AG04450 (cell line): ENCODE data around the gene NOP56. TPM values are rescaled to one million over a fixed set of nuclear protein-coding genes. Genes with fewer than 3 reads are reported as not detected.
"Not testable (repeated sequence)": the region's sequence is repeated elsewhere in the genome, so short reads cannot be mapped to it uniquely, and the experiment has no call there.

Source experiments
- CTCF ChIA-PET: fragments of 300-600, 350-600 bp; formaldehyde crosslinking; extraction: SDS; loops from one replicate; lab custom pipeline; 2022; ENCODE audit warnings: antibody characterized with exemption, inconsistent platforms; lab: Charles Lee
- POLR2A ChIA-PET: fragments of 350-600 bp; formaldehyde crosslinking; extraction: SDS; loops from one replicate; lab custom pipeline; 2021; ENCODE audit warnings: antibody characterized with exemption, inconsistent platforms; lab: Yijun Ruan, JAX
- DNase-seq: peaks from one replicate; pipeline ENCODE4 v3.0.0-alpha.2; 2011; ENCODE audit warnings: low read depth, low spot score
- H3K27ac ChIP-seq: one replicate; pipeline ENCODE4 v1.5.1; 2012; ENCODE audit warnings: low read depth, low read length, control low read depth
- H3K27me3 ChIP-seq: one replicate; pipeline ENCODE4 v1.6.0; 2012; ENCODE audit warnings: low read length; ENCODE audit not compliant: control insufficient read depth, insufficient read depth
- H3K4me3 ChIP-seq: 2 replicates; pipeline ENCODE4 v1.5.1; 2011; ENCODE audit warnings: mild to moderate bottlenecking, low read depth, low read length, control low read depth
- H3K9me3 ChIP-seq: 2 replicates; pipeline ENCODE4 v1.5.1; 2012; ENCODE audit warnings: low read length; ENCODE audit not compliant: control insufficient read depth, insufficient read depth
- CTCF ChIP-seq: IDR thresholded peaks from 2 replicates; pipeline ENCODE4 v1.5.1; 2011; ENCODE audit warnings: low read depth, low read length, control low read depth, inconsistent platforms
- polyA plus RNA-seq: library from polyadenylated mRNA; depleted of rRNA; stranded (reverse); fragments of >200 nt; gene quantifications from 2 replicates; pipeline ENCODE4 v1.2.3, GENCODE V29; 2011

The NOP56 gene
- polyA plus RNA-seq, 1 experiment, result 142 TPM

DNA sequence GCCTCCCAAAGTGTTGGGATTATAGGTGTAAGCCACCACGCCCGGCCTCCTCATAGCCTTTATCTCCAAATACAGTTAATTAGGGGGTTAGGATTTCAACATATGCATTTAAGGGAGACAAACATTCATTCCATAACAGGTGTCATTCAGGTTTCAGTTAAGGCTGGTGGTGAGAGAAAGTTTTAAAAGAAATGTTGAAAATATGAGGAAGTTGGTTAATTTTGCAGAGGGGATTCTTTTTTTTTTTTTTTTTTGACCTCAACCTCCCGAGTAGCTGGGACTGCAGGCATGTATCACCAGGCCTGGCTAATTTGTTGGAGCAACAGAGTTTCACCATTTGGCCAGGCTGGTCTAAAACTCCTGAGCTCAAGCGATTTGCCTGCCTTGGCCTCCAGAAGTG is 27.6 kb downstream of the NOP56 start:
- H3K4me3 ChIP-seq, result no peak overlapping the region
- ChIA-PET POLR2A (no interaction called here), CTCF (no interaction called here)
- peaks cover 16% of the 10 kb centered on the region for H3K27me3 ChIP-seq
- H3K9me3 ChIP-seq, result no peaks in the 10 kb centered on the region
- no peak overlapping the region for H3K27ac ChIP-seq
- no peak for DNase-seq
- no peak for TF ChIP-seq CTCF

DNA sequence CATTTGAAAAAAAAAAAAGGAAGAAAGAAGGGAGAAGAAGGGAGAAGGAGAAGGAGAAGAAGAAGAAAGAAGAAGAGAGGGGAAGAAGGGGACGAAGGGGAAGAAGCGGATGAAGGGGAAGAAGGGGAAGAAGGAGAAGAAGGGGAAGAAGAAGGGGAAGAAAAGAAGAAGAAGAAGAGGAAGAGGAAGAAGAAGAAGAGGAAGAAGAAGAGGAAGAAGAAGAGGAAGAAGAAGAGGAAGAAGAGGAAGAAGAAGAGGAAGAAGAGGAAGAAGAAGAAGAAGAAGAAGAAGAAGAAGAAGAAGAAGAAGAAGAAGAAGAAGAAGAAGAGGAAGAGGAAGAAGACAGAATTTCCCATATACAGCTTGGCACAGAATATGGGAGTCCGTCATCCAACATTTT is 29.6 kb downstream of the NOP56 start:
- H3K27ac ChIP-seq, POLR2A ChIA-PET, H3K4me3 ChIP-seq, DNase-seq, H3K9me3 ChIP-seq, CTCF ChIA-PET: not testable (repeated sequence)
- peaks cover 18% of the 10 kb centered on the region for H3K27me3 ChIP-seq

GRCh38 chr20:2684817-2685216 is 32.4 kb downstream of the NOP56 start:
- peaks cover 24% of the 10 kb centered on the region for H3K27me3 ChIP-seq
- H3K9me3 ChIP-seq, DNase-seq, POLR2A ChIA-PET, CTCF ChIA-PET, H3K27ac ChIP-seq, H3K4me3 ChIP-seq: not testable (repeated sequence)

DNA sequence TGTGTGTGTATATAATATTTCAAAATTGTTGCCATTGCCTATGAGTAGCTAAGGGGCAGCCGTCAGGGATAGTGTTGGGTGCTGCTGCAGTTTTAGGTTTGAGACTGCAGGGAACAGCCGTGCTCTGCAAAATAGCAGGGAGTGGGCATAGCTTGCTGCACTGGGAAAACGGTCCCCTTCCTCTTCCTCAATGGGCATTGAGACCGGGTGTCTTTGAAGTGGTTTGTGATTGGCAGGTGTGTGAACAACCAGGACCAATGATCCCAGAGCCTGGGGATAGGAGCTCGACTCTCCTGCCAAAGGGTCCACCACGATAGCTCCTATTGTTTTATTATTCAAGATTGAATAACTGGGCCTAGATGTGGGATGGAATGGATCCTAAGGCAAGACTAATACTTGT is 35.1 kb downstream of the NOP56 start:
- H3K4me3 ChIP-seq, result no peak overlapping the region
- H3K27me3 ChIP-seq, result peaks cover 42% of the 10 kb centered on the region
- no peaks in the 10 kb centered on the region for H3K9me3 ChIP-seq
- POLR2A ChIA-PET, result no interaction called here
- TF ChIP-seq CTCF, result no peak
- no peak for DNase-seq
- no peak overlapping the region for H3K27ac ChIP-seq
- CTCF ChIA-PET, result interaction anchor here (0.6 to 2.9 kb wide), 8 partner anchors 15 to 313 kb away, joined by 3 to 15 read pairs (median 4); no protein-coding TSS in a partner anchor

DNA sequence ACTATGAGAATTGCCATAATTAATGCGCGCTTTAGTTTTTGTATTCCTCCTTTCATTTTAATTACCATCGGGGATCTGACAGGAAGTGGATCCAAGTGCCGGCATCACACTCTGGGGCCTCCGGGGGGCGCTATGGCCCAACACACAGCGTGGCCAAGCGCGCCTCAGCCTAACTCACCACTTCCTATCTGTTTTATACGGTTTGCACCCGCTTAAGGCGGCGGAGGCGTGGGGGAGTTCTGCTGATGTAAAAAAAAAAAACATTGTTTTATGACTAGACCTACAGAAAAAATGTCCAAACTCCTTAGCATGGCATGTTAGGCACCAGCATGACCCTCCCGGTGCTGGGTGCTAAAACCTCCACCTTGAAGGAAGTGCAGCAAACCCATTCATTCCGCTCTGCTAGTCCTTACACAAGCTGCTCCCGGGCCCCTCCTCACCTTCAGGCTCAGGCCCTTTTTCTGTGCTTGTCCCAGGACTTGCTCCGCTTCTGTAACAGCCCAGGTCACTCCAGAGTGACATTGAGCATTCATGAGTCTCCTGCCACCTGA is 35.7 kb downstream of the NOP56 start:
- Histone ChIP-seq H3K27me3 (peaks cover 41% of the 10 kb centered on the region), H3K4me3 (no peak overlapping the region), H3K27ac (no peak overlapping the region), H3K9me3 (no peaks in the 10 kb centered on the region)
- CTCF ChIA-PET, result interaction anchor here (0.7 to 2.9 kb wide), 8 partner anchors 16 to 313 kb away, joined by 3 to 15 read pairs (median 6); no protein-coding TSS in a partner anchor
- DNase-seq, result no peak
- TF ChIP-seq CTCF, result peak; percentile 70
- POLR2A ChIA-PET, result no interaction called here

DNA sequence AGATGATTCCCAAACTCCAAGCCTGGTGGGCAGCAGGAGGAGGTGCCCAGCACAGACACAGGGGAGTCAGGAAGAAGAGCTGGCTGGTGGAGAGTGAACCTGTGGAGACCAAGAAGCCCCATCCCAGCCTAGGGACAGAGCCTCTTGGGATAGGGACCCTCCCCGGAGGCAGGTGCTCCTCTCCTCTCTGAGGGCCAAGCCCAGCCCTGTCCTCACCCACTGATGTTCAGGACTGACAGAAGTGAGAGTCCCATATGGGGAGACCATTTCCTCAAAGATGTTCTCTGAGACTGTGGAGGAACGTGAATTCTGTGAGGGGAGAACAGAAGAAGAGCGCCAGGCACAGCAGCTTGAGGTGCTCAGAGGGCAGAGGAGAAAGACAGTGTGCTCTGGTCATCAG is 37.8 kb downstream of the NOP56 start:
- H3K4me3 ChIP-seq, result no peak overlapping the region
- peaks cover 5% of the 10 kb centered on the region; the same call in 1 of the 2 replicates for H3K9me3 ChIP-seq
- H3K27me3 ChIP-seq, result peaks cover 57% of the 10 kb centered on the region
- ChIA-PET POLR2A (interaction anchor here (0.5 kb wide), 1 partner anchor 12 kb away, joined by 3 read pairs; no protein-coding TSS in a partner anchor), CTCF (interaction anchor here (1.2 kb wide), 1 partner anchor 311 kb away, joined by 4 read pairs; no protein-coding TSS in a partner anchor)
- TF ChIP-seq CTCF, result no peak
- H3K27ac ChIP-seq, result no peak overlapping the region
- no peak for DNase-seq
